Fibroblast of lung (primary cell): ENCODE measurements around the gene SPHK1.

Source experiments
- CTCF ChIP-seq, 2 donors: IDR thresholded peaks in 1 of 2; conservative IDR thresholded peaks in 1 of 2; 1 replicate in 1 of 2; 2 replicates in 1 of 2; pipeline ENCODE4 v1.5.1; 2011 to 2012; ENCODE audit warnings: low read length in 2 of 2, control low read depth in 1 of 2, inconsistent platforms in 1 of 2, low read depth in 1 of 2, mild to moderate bottlenecking in 1 of 2
- EZH2 ChIP-seq: IDR thresholded peaks from 2 replicates; pipeline ENCODE4 v1.5.1; 2012; ENCODE audit warnings: low read length, control low read depth, mild to moderate bottlenecking; ENCODE audit errors: missing control alignments

- TF ChIP-seq CTCF (conservative IDR thresholded peaks at IDR 0.05 in 1 of 2, IDR thresholded peaks at IDR 0.05 in 1 of 2; ENCODE audit: low read depth in 1 of 2, low read length in 2 of 2) (no peak), EZH2 (no peak)
Observed at GRCh38 chr17:76336756-76337412, 47.5 kb upstream of the SPHK1 start.
